ENCODE results near the gene DENND1B. TPM values are rescaled to one million over a fixed set of nuclear protein-coding genes. Genes with fewer than 3 reads are reported as not detected.
A peak's percentile ranks its signal among the peaks of the same experiment; 100 is the strongest.
"Not testable (repeated sequence)": the region's sequence is repeated elsewhere in the genome, so short reads cannot be mapped to it uniquely, and the experiment has no call there.

DENND1B gene
- total and polyA plus RNA-seq, 5 donors, result 4.1 to 27.6 (median 26.8) TPM

DNA sequence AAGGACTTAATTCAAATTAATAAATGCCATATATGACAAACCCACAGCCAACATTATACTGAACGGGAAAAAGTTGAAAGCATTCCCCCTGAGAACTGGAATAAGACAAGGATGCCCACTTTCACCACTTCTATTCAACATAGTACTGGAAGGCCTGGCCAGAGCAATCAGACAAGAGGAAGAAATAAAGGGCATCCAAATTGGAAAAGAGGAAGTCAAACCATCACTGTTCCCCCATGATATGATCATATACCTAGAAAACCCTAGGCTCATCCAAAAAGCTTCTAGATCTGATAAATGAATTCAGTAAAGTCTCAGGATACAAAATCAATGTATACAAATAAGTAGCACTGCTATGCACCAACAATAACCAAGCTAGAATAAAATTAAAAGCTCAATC is 283.8 kb downstream of the DENND1B start:
- DNase-seq; H3K4me3 ChIP-seq (ENCODE audit: low read length); H3K27me3 ChIP-seq (ENCODE audit: control insufficient read depth, insufficient read depth); ATAC-seq; H3K4me1 ChIP-seq (ENCODE audit: control insufficient read depth, insufficient read depth, low read length); H3K9me3 ChIP-seq (ENCODE audit: control insufficient read depth, low read length); H3K27ac ChIP-seq (ENCODE audit: low read length); intact Hi-C loops (cut with DNase I): not testable (repeated sequence)
- 81% methylated on average over 1 of the region's 1 CpG for WGBS

DNA sequence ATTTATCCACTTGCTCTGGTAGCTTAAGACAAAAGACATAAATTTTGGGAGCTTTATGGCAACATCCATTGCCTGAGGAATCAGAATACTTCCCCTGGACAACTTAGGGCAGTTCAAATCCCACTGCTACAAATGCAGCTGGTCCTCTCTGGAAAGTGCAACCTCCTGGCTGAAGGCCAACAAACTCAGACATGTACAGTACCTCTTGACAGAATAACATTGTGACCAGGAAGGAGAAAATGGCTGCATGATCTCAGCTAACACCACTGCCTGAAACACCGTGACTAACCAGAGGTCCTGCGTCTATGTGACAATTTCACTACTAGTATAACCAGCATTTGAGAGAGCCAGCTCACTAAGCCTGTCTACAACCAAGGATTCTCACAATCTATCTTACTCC is 288.3 kb downstream of the DENND1B start:
- Histone ChIP-seq H3K9me3 (ENCODE audit: control insufficient read depth, low read length) (no peaks in the 10 kb centered on the region), H3K4me1 (ENCODE audit: control insufficient read depth, insufficient read depth, low read length) (no peaks in the 10 kb centered on the region), H3K4me3 (ENCODE audit: low read length) (no peak overlapping the region), H3K27me3 (ENCODE audit: control insufficient read depth, insufficient read depth) (no peaks in the 10 kb centered on the region), H3K27ac (ENCODE audit: low read length) (no peak overlapping the region)
- DNase-seq (peak in 2 of 3 donors; percentile 16 to 51), ATAC-seq (peak; percentile 40 to 59)
- intact Hi-C loops (cut with DNase I), result no loop called here
- 52% methylated on average over 2 of the region's 2 CpGs for WGBS

DNA sequence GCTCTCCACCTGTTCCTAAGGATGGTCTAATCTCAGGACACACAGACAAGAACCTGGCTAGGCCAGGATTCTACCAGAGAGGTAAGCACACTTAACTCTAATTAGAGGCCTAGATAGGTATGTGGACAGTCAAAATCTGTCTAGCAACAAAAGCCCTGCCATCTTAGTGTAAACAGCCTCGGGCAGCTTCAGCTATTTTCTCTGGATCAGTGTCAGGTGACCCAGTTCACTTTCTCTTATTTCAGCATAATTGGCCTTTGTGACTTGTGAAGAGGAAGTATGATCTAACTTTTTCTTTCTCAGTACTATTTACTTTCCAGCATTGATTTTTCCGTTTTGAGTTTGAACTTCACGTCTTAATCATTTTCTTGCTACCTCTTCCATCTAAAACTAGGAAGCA is 289.5 kb downstream of the DENND1B start:
- WGBS, result 45% methylated on average over 3 of the region's 3 CpGs
- H3K9me3 ChIP-seq (ENCODE audit: control insufficient read depth, low read length), result no peaks in the 10 kb centered on the region
- no peaks in the 10 kb centered on the region for H3K27me3 ChIP-seq (ENCODE audit: control insufficient read depth, insufficient read depth)
- intact Hi-C loops (cut with DNase I), result no loop called here
- no peaks in the 10 kb centered on the region for H3K4me1 ChIP-seq (ENCODE audit: control insufficient read depth, insufficient read depth, low read length)
- no peak overlapping the region for H3K27ac ChIP-seq (ENCODE audit: low read length)
- DNase-seq, result no peak
- ATAC-seq, result no peak
- H3K4me3 ChIP-seq (ENCODE audit: low read length), result no peak overlapping the region

DNA sequence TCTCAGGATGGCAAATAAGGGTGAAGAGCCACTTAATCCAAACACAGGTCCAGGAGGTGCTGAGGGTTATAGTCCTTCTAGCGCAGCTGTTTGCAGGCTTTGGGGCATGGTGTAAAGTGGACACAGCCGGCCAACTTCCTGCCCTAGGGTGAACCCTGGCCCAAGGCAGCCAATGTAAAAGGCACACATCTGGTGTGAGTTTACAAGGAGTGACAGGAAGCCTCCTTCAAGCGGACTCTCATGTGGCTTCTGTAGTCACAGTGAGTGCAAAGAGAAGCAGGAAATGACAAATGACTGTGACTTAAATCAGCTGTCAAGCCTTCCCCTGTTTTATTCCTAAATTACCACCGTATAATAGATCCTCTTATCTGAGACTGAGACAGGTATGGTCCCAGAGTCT is 294.2 kb downstream of the DENND1B start:
- Histone ChIP-seq H3K4me1 (ENCODE audit: control insufficient read depth, insufficient read depth, low read length) (no peaks in the 10 kb centered on the region), H3K27ac (ENCODE audit: low read length) (no peak overlapping the region), H3K9me3 (ENCODE audit: control insufficient read depth, low read length) (no peaks in the 10 kb centered on the region), H3K27me3 (ENCODE audit: control insufficient read depth, insufficient read depth) (no peaks in the 10 kb centered on the region), H3K4me3 (ENCODE audit: low read length) (no peak overlapping the region)
- peak in 1 of 2 donors; percentile 38 for ATAC-seq
- WGBS, result 25% methylated on average over 4 of the region's 4 CpGs
- intact Hi-C loops (cut with DNase I), result no loop called here
- DNase-seq, result peak in 1 of 3 donors; percentile 41

DNA sequence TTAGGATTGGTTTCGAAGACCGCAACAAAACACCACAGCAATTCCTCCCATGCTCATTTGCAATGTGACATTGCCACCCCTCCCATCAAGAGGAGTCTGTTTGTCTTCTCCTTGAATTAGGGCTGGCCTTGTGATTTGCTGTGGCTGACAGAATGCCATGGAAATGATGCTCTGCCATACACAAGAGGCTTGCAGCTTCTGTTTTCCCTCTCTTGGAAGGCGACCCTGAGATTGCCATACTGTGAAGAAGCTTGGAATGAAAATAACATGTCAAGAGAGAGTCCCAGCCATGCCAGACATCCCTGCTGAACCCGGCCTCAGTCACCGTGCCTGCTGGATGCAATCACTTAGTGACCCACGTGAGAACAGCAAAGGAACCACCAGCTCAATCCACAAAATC is 294.8 kb downstream of the DENND1B start:
- DNase-seq (no peak), ATAC-seq (no peak)
- no peaks in the 10 kb centered on the region for H3K27me3 ChIP-seq (ENCODE audit: control insufficient read depth, insufficient read depth)
- no peak overlapping the region for H3K27ac ChIP-seq (ENCODE audit: low read length)
- 80% methylated on average over 6 of the region's 6 CpGs for WGBS
- H3K4me3 ChIP-seq (ENCODE audit: low read length), result no peak overlapping the region
- H3K9me3 ChIP-seq (ENCODE audit: control insufficient read depth, low read length), result no peaks in the 10 kb centered on the region
- intact Hi-C loops (cut with DNase I), result no loop called here
- no peaks in the 10 kb centered on the region for H3K4me1 ChIP-seq (ENCODE audit: control insufficient read depth, insufficient read depth, low read length)

DNA sequence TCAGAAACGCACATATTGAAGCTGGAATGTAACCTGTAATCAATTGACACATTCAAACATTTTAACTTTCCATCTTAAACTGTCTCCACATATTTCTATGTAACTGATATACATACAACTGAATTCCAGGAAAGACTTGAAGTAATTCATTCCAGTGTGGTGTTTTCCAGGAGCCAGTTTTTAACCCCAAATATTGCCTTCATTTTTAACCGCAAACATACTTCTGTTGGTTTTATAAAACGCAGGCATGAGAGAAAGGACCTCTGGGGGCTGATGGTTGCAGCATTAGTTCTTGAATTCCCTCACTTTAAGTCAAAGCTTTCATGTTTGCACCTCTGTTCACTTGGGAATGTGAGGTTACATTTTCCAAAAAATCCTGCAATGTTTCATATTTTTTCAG is 303.1 kb downstream of the DENND1B start:
- Histone ChIP-seq H3K9me3 (ENCODE audit: control insufficient read depth, low read length) (no peaks in the 10 kb centered on the region), H3K4me1 (ENCODE audit: control insufficient read depth, insufficient read depth, low read length) (peaks cover 3% of the 10 kb centered on the region), H3K4me3 (ENCODE audit: low read length) (no peak overlapping the region), H3K27me3 (ENCODE audit: control insufficient read depth, insufficient read depth) (no peaks in the 10 kb centered on the region), H3K27ac (ENCODE audit: low read length) (no peak overlapping the region)
- ATAC-seq, result no peak
- WGBS, result 90% methylated on average over 3 of the region's 3 CpGs
- DNase-seq, result no peak
- intact Hi-C loops (cut with DNase I), result no loop called here

DNA sequence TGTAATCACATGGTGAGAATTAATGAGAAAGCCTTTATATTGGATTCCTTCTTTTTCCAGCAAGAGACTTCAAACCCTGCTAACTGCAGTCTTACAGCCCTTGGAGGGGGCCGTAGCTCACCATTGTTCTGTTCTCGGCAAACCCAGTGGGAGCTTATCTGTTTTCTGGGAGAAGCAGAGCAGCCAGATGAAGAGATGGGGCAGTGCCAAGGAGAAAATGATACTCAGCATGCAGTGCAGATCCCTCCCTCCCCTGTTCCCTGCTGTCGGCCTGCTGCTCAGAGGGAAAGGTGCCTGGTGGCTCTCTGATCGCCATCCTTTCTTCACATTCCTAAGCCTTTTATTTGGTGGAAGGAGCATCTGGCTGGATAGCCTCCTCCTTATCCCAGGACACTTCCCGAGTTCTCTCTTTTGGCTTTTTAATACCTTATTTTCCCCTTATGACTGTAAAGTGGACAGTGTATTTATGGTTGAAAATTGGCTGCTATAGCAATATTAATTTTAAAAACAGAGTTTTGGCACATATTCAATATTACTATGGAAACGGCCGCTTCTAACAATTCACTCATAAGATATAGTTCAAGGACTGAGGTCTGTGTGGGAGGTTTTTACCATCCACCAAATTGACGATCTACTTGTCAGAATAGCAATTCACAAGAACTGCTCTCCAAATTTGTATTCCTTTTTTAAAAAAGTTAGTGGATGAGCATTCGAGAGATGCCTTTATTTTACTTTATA is 303.9 kb downstream of the DENND1B start:
- intact Hi-C loops (cut with DNase I), result no loop called here
- DNase-seq (peak in 1 of 3 donors; percentile 30), ATAC-seq (peak; percentile 24 to 55)
- Histone ChIP-seq H3K4me3 (ENCODE audit: low read length) (no peak overlapping the region), H3K4me1 (ENCODE audit: control insufficient read depth, insufficient read depth, low read length) (peaks cover 3% of the 10 kb centered on the region), H3K27ac (ENCODE audit: low read length) (no peak overlapping the region), H3K9me3 (ENCODE audit: control insufficient read depth, low read length) (no peaks in the 10 kb centered on the region), H3K27me3 (ENCODE audit: control insufficient read depth, insufficient read depth) (no peaks in the 10 kb centered on the region)
- 39% methylated on average over 9 of the region's 9 CpGs for WGBS

DNA sequence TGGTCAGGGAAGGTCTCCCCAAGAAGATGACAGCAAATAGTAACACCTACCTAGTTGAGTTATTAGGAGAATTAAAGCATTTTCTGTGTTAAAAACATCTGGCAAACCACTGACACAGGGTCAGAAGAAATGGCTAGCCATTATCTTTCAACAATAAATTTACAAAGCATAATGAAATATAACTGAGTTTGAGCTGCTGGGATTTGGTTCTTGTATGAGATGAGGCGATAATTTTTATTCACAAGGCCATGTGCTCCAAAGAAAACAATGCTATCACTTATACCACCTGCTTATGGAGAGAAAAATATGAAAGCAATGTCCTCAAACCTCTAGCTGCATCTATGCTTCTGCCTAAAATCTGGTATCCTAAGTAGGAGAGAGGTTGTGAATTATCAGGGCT is 304.9 kb downstream of the DENND1B start:
- intact Hi-C loops (cut with DNase I), result no loop called here
- Histone ChIP-seq H3K27ac (ENCODE audit: low read length) (no peak overlapping the region), H3K4me3 (ENCODE audit: low read length) (no peak overlapping the region), H3K9me3 (ENCODE audit: control insufficient read depth, low read length) (no peaks in the 10 kb centered on the region), H3K4me1 (ENCODE audit: control insufficient read depth, insufficient read depth, low read length) (peaks cover 3% of the 10 kb centered on the region), H3K27me3 (ENCODE audit: control insufficient read depth, insufficient read depth) (no peaks in the 10 kb centered on the region)
- ATAC-seq, result no peak
- WGBS, result 68% methylated on average over 1 of the region's 1 CpG
- no peak for DNase-seq

DNA sequence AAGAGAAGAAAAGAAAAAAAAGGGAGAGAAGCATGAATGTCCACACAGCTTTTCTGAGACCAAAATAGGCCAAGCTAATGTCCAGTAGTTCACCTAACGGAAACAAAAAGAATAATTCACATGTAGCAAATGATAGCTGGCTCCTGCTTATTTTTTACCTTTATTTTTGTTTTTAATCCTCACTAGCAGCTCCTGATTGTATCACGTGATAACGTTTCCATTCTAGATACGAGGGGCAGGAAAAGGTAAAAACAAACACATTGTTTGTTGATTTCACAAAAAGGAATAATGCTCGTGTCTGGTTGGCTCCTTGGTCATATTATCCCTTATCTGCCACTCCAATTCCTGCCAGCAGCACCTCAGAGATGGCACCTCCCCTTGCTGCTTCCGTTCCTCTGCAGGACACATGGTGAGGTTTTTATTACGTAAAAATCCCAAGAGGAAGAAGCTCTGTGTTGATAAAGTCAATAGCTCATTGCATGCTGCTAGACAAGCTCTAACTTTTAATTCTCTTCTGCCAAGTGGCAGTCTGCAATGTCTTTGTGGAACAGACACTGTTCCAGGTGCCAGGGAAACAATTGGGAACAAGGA is 305.6 kb downstream of the DENND1B start:
- intact Hi-C loops (cut with DNase I), result no loop called here

DNA sequence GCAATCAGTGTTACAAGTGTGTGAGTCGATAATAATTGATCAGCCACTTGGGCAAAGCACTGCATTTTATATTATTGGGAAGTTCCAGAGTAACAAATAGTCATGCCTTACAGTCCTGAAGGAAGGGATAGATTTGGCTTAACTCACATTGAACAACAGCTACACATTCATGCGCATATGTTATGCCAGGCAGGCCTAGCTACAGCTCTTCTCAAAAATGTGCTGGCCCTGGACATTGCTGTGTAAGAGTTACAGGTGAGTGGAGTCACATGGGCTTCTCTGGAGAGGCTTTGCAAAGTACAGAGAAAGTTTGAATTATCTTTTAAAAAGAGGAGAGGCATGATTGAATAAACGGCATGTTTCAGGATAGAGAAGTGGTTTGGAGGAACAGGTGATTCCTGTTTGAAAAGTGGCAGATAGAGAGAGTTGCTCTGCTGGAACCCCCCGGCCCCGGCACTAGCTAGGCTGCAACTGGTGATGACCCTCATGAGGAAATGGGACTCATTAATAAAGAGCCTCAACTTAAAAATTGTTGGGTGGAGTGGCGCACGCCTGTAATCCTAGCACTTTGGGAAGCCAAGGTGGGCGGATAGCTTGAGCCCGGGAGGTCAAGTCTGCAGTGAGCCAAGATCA is 306.6 kb downstream of the DENND1B start:
- 88% methylated on average over 9 of the region's 9 CpGs for WGBS
- H3K4me1 ChIP-seq (ENCODE audit: control insufficient read depth, insufficient read depth, low read length), result peaks cover 3% of the 10 kb centered on the region
- intact Hi-C loops (cut with DNase I), result no loop called here
- H3K27me3 ChIP-seq (ENCODE audit: control insufficient read depth, insufficient read depth), result no peaks in the 10 kb centered on the region
- no peak overlapping the region for H3K4me3 ChIP-seq (ENCODE audit: low read length)
- no peak for ATAC-seq
- no peaks in the 10 kb centered on the region for H3K9me3 ChIP-seq (ENCODE audit: control insufficient read depth, low read length)
- peak in 1 of 3 donors; percentile 28 for DNase-seq
- H3K27ac ChIP-seq (ENCODE audit: low read length), result no peak overlapping the region

More for the DNA sequence above, 305.6 kb downstream of the DENND1B start:
- no peak overlapping the region for H3K4me3 ChIP-seq (ENCODE audit: low read length)
- H3K9me3 ChIP-seq (ENCODE audit: control insufficient read depth, low read length), result no peaks in the 10 kb centered on the region
- H3K27me3 ChIP-seq (ENCODE audit: control insufficient read depth, insufficient read depth), result no peaks in the 10 kb centered on the region
- ATAC-seq (peak in 1 of 2 donors; percentile 41), DNase-seq (no peak)
- WGBS, result 36% methylated on average over 7 of the region's 7 CpGs
- peaks cover 3% of the 10 kb centered on the region for H3K4me1 ChIP-seq (ENCODE audit: control insufficient read depth, insufficient read depth, low read length)
- no peak overlapping the region for H3K27ac ChIP-seq (ENCODE audit: low read length)

DNA sequence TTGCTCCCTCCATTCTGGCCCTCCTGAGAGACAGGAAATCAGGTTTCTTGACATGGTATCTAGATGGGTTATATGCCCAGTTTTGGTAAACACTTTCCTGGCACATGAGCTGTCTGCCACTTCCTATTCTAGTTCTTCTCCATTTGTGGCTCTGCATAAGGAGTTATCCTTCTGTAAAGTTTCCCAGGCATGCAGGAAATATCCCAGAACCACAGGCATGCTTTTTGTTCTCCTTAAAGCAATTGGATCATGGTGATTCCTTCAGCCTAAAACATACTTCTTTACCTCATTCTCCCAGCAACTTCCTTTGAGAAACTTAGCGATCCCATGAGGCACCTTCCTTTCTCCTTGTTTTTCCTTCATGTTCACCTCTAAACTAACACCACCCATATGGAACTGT is 307.4 kb downstream of the DENND1B start:
- WGBS, result 96% methylated on average over 1 of the region's 1 CpG
- Histone ChIP-seq H3K9me3 (ENCODE audit: control insufficient read depth, low read length) (no peaks in the 10 kb centered on the region), H3K27ac (ENCODE audit: low read length) (no peak overlapping the region), H3K4me3 (ENCODE audit: low read length) (no peak overlapping the region), H3K4me1 (ENCODE audit: control insufficient read depth, insufficient read depth, low read length) (peaks cover 3% of the 10 kb centered on the region), H3K27me3 (ENCODE audit: control insufficient read depth, insufficient read depth) (no peaks in the 10 kb centered on the region)
- intact Hi-C loops (cut with DNase I), result no loop called here
- ATAC-seq, result no peak
- no peak for DNase-seq
